HG03378 (cell line): ENCODE measurements around the gene SLC5A11.
"Not testable (repeated sequence)": the region's sequence is repeated elsewhere in the genome, so short reads cannot be mapped to it uniquely, and the experiment has no call there.

ENCODE experiments used
- ATAC-seq: cut with Tn5 transposase; IDR thresholded peaks from one replicate; pipeline ENCODE4 v1.9.1; 2021; ENCODE audit warnings: mild to moderate bottlenecking, moderate library complexity; ENCODE audit not compliant: unreplicated experiment

Gene SLC5A11

GRCh38 chr16:24834459-24835335, 11.1 kb upstream of the SLC5A11 start:
- no peak for ATAC-seq

DNA sequence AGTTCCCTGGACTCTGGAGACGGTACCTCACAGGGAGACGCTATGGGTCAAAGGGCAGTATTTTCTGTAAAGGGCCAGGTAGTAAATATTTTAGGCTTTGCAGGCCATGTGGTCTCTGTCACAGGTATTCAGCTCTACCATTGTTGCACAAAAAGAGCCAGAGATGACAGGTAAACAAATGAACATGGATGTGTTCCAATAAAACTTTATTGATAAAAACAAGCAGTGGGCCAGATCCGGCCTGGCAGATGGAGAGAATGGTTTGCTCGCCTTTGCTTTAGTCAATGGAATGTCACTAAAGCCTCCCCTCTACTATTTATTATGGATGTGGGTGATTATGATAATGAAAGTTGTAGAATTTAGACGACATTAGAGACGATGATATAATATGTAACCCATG, 8.9 kb upstream of the SLC5A11 start:
- ATAC-seq, result no peak

- no peak for ATAC-seq
Measured at GRCh38 chr16:24837969-24838368, 7.8 kb upstream of the SLC5A11 start.

DNA sequence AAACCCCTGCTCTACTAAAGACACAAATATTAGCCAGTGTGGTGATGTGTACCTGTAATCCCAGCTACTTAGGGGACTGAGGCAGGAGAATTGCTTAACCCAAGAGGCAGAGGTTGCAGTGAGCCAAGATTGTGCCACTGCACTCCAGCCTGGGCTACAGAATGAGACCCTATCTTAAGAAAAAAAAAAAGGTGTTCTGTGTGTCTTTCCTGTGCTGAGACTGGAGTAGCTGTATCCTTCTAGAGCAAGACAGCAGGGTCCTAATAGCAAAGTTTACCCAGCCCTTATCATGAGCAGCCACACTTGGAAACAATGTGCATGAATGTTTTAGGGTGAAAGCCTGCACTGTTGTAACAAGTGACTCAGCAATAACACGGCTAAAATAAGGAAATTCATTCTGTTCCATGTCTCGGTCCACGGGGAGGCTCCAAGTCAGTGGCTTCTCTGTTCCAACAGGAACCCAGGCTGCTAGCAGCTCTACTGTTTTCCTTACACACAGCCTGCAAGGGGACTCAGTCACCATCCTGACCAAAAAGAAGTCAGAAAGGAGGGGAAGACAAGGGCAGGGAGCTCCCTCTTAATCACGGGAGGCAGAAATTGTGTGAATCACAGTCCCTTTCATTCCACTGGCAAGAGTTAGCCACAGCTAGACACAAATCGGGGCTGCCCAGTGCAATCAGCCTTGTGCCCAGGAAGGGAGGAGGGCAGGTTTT, 7.1 kb upstream of the SLC5A11 start:
- ATAC-seq, result no peak

DNA sequence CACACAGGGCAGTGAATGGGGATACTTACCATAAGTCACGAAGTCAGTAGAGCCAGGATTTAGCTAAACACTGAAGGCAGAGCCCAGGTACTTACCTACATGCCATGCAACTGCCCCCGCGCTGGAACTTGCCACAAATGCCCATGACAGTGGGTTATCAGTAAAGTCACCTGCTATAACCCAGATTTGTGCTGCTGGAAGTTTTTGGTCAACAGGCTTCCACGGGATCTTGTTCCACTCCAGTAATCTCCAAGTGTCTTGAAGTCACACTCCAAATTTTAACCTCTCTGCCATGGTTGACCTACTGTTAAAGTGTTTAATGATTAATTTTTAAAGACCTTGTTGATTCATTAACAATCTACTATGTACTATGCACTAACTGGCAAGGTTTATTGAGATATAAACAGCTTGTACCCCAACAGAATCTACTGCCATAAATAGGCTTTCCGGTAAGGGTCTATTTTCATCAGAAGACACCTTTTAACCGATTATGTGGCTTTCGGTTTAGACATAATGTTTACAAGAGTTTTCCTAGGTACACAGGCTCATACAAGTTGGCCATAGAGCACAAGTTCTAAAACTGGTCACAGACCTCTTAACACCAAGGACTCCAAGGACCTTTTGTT, 6.3 kb upstream of the SLC5A11 start:
- ATAC-seq, result no peak

GRCh38 chr16:24841291-24841690, 4.5 kb upstream of the SLC5A11 start:
- no peak for ATAC-seq

- no peak for ATAC-seq
Measured at GRCh38 chr16:24844101-24845030, 1.4 kb upstream of the SLC5A11 start.

GRCh38 chr16:24845031-24845365, 765 bp upstream of the SLC5A11 start:
- not testable (repeated sequence) for ATAC-seq

GRCh38 chr16:24846548-24847357, 990 bp downstream of the SLC5A11 start:
- no peak for ATAC-seq

DNA sequence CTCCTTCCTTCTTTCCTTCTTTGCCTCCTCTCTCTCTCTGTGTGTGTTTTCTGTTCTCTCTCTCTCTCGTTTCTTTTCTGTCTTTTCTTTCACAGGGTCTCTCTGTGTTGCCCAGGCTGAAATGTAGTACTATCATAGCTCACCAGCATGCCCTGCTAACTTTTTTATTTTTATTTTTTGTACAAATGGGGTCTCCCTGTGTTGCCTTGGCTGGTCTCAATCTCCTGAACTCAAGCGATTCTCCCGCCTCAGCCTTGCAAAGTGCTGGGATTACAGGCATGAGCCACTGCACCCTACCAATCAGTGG, 1.5 kb downstream of the SLC5A11 start:
- ATAC-seq, result no peak

DNA sequence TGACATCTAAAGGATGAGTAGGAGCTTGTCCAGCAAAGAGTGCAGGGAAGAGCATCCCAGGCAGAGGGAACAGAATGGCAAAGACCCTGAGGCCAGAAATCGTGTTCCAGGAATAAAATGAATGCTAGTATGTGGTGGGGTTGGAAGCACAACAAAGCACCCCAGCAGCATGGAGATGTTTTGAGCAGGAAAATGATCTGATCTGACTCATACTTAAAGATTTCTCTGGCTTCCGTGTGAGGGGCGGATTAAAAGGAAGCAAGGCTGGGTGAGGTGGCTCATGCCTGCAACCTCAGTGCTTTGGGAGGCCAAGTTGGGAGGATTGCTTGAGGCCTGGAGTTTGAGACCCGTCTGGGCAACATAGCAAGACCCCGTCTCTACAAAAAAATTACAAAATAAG, 2.3 kb downstream of the SLC5A11 start:
- ATAC-seq, result no peak

GRCh38 chr16:24849641-24850040, 3.9 kb downstream of the SLC5A11 start:
- ATAC-seq, result no peak

DNA sequence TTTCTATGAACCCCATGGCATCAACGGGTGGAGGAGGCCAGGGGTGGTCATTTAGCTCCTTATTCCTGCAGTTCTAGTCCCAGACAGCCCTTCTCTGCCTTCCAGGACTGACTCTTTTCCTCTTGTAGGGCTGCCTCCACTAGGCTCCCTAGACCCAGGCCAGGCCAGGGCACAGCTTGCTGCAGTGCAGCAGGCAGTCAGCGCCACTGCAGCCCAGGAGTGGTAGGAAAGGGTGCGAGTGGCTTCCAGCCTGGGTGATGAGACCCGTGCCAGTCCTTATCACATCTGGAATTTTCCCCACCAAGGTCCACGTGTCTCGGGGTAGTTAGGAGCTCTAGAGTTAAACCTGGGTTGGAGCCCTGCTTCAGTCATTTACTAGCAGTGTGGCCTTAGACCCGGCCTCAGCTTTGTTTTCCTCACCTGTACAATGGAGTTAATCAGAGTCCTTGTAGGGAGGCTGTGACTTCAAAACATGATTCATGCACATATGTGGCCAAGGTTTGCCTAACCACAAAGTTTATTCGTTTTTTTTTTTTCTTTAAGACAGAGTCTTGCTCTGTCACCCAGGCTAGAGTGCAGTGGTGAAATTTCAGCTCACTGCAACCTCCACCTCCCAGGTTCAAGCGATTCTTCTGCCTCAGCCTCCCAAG, 4.7 kb downstream of the SLC5A11 start:
- no peak for ATAC-seq

DNA sequence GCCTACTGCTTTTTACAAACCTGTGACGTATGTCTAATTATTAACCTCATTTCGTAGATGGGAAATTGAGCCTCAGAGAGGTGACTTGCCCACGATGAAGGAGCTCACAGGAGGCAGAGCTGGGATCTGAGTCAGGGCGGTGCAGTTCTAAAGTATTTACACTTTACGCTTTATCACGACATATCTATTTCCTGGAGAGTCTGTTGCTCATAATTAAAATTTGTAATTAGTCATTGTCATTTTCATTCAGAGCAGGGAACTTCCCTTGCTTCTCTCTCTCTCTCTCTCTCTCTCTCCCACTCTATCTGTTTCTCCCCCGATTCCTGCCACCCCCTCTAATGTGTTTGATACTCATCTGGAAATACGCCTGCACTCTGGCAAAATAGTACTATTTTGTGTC, 5.9 kb downstream of the SLC5A11 start:
- no peak for ATAC-seq

- no peak for ATAC-seq
Measured at GRCh38 chr16:24852281-24852721, 6.5 kb downstream of the SLC5A11 start.

DNA sequence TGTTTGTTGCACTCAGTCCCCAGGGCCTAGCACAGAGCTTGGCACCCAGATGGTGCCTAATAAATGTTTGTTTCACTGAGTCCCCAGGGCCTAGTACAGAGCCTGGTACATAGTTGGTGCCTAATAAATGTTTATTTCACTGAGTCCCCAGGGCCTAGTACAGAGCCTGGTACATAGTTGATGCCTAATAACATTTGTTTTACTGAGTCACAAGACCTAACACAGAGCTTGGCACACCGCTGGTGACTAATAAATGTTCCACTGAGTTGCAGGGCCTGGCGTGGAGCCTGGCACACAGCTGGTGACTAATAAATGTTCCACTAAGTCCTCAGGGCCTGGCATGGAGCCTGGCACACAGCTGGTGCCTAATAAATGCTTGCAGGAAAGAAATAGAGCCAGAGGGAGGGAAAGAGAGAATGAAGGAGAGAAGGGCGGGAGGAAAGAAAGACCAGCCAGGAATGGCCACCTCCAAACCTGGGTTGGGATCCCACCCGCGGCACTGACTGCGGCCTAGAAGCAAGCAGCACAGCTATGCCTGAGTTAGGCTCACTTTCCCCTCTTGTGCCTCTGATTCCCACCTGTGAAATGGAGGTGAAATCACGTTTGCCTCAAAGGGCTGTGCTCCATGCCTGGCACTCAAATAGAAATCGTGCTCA, 7.5 kb downstream of the SLC5A11 start:
- no peak for ATAC-seq

GRCh38 chr16:24853830-24854229, 8.1 kb downstream of the SLC5A11 start:
- no peak for ATAC-seq

- no peak for ATAC-seq
Measured at GRCh38 chr16:24854607-24855171, 8.9 kb downstream of the SLC5A11 start.

DNA sequence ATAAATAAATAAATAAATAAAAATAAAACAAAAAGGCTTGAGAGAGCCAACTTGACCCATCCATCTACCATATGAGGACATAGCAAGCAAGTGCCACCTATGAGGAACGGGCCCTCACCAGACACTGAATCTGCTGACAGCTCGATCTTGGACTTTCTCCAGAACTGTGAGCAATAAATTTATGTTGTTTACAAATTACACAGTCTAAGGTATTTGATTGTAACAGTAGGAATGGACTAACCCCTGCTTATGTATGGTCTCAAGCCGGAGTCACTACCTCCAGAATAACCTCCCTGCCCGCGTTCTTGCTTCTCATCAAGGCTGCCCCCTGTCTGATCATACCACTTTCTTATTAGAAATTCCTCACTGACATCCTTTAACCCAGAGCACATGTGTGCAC, 9.9 kb downstream of the SLC5A11 start:
- ATAC-seq, result no peak
